ENCODE measurements around the gene SYNPO2L.
"Not testable (repeated sequence)": the region's sequence is repeated elsewhere in the genome, so short reads cannot be mapped to it uniquely, and the experiment has no call there.

DNA sequence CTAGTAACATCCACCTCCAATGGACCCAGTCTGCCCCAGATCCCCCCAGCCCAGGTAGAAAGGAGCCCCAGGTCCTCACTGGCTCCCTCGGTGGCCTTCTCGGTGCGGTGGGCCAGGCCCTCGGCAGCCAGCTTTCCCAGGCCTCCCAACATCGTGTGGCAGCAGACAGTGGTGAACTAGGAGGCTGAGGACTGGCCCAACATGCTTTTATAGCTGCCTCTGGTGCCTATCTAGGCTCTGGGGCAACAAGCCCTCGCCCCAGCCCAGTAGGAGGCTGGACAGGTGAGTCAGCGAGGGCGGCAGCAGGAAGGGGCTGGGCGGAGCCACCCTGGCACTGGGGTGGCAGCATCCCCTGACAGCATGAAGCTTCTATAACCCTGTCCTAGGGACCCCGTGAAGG lies 7.8 kb upstream of the SYNPO2L start:
- TF ChIP-seq, protein P1, sequence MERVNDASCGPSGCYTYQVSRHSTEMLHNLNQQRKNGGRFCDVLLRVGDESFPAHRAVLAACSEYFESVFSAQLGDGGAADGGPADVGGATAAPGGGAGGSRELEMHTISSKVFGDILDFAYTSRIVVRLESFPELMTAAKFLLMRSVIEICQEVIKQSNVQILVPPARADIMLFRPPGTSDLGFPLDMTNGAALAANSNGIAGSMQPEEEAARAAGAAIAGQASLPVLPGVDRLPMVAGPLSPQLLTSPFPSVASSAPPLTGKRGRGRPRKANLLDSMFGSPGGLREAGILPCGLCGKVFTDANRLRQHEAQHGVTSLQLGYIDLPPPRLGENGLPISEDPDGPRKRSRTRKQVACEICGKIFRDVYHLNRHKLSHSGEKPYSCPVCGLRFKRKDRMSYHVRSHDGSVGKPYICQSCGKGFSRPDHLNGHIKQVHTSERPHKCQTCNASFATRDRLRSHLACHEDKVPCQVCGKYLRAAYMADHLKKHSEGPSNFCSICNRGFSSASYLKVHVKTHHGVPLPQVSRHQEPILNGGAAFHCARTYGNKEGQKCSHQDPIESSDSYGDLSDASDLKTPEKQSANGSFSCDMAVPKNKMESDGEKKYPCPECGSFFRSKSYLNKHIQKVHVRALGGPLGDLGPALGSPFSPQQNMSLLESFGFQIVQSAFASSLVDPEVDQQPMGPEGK (CRISPR knock-in tag; IDR thresholded peaks at IDR 0.05; ENCODE audit: borderline replicate concordance), result not testable (repeated sequence)
- TF ChIP-seq RARB (CRISPR knock-in tag; IDR thresholded peaks at IDR 0.05); SNAI2 (CRISPR knock-in tag; IDR thresholded peaks at IDR 0.05); OSR1 (CRISPR knock-in tag; IDR thresholded peaks at IDR 0.05); ESRRG (CRISPR knock-in tag; IDR thresholded peaks at IDR 0.05); PPARA (CRISPR knock-in tag; IDR thresholded peaks at IDR 0.05; ENCODE audit: borderline replicate concordance); ZFP30 (CRISPR knock-in tag; IDR thresholded peaks at IDR 0.05); ARNTL (CRISPR knock-in tag; IDR thresholded peaks at IDR 0.05; ENCODE audit: borderline replicate concordance, low read depth); CSDC2 (CRISPR knock-in tag; IDR thresholded peaks at IDR 0.05); GLIS3 (CRISPR knock-in tag; IDR thresholded peaks at IDR 0.05); ISL1 (CRISPR knock-in tag; IDR thresholded peaks at IDR 0.05); BACH2 (CRISPR knock-in tag; IDR thresholded peaks at IDR 0.05; ENCODE audit: borderline replicate concordance): not testable (repeated sequence)
- TF ChIP-seq, protein P2, sequence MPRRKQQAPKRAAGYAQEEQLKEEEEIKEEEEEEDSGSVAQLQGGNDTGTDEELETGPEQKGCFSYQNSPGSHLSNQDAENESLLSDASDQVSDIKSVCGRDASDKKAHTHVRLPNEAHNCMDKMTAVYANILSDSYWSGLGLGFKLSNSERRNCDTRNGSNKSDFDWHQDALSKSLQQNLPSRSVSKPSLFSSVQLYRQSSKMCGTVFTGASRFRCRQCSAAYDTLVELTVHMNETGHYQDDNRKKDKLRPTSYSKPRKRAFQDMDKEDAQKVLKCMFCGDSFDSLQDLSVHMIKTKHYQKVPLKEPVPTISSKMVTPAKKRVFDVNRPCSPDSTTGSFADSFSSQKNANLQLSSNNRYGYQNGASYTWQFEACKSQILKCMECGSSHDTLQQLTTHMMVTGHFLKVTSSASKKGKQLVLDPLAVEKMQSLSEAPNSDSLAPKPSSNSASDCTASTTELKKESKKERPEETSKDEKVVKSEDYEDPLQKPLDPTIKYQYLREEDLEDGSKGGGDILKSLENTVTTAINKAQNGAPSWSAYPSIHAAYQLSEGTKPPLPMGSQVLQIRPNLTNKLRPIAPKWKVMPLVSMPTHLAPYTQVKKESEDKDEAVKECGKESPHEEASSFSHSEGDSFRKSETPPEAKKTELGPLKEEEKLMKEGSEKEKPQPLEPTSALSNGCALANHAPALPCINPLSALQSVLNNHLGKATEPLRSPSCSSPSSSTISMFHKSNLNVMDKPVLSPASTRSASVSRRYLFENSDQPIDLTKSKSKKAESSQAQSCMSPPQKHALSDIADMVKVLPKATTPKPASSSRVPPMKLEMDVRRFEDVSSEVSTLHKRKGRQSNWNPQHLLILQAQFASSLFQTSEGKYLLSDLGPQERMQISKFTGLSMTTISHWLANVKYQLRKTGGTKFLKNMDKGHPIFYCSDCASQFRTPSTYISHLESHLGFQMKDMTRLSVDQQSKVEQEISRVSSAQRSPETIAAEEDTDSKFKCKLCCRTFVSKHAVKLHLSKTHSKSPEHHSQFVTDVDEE (CRISPR knock-in tag; IDR thresholded peaks at IDR 0.05), result not testable (repeated sequence)
- TF ChIP-seq, protein P3, sequence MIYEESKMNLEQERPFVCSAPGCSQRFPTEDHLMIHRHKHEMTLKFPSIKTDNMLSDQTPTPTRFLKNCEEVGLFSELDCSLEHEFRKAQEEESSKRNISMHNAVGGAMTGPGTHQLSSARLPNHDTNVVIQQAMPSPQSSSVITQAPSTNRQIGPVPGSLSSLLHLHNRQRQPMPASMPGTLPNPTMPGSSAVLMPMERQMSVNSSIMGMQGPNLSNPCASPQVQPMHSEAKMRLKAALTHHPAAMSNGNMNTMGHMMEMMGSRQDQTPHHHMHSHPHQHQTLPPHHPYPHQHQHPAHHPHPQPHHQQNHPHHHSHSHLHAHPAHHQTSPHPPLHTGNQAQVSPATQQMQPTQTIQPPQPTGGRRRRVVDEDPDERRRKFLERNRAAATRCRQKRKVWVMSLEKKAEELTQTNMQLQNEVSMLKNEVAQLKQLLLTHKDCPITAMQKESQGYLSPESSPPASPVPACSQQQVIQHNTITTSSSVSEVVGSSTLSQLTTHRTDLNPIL (CRISPR knock-in tag; IDR thresholded peaks at IDR 0.05; ENCODE audit: low read depth), result not testable (repeated sequence)

Data from SK-N-SH treated with all-trans-retinoic acid at 6 μM for 48 hours (cell line).